Endothelial cell of umbilical vein (primary cell): ENCODE data around the gene SLC8A1. TPM values are rescaled to one million over a fixed set of nuclear protein-coding genes. Genes with fewer than 3 reads are reported as not detected.

Experiments
- BruUV-seq: library from RNA; stranded (reverse); fragments of 400-500 nt; replicated peaks from 2 replicates; lab custom pipeline; 2021; lab: Mats Ljungman, UMichigan
- CTCF ChIA-PET: fragments of 300-600, 350-600 bp; sonication (Branson Sonifier 250); formaldehyde crosslinking; loops from one replicate; lab custom pipeline; 2021; ENCODE audit warnings: antibody characterized with exemption, inconsistent platforms; lab: Charles Lee
- POLR2A ChIA-PET: fragments of 300-600, 350-600 bp; sonication (Branson Sonifier 250); formaldehyde crosslinking; loops from one replicate; lab custom pipeline; 2021; ENCODE audit warnings: antibody characterized with exemption, inconsistent platforms; lab: Charles Lee
- DNase-seq: peaks from one replicate; pipeline ENCODE4 v3.0.0-alpha.2; 2011; ENCODE audit warnings: low read depth, low spot score
- FAIRE-seq: peaks from 2 replicates; lab custom pipeline; 2011; peaks lifted over from hg19 to GRCh38; lab: Jason Lieb, UNC
- H2AFZ ChIP-seq: 2 replicates; pipeline ENCODE4 v1.6.0; 2012; ENCODE audit warnings: low read depth, low read length, control low read depth, inconsistent platforms
- H3K27ac ChIP-seq: 2 replicates; pipeline ENCODE4 v1.5.1; 2011; ENCODE audit warnings: low read depth, mild to moderate bottlenecking, control low read depth, low read length, moderate library complexity; ENCODE audit not compliant: insufficient read depth
- H3K27me3 ChIP-seq, 2 experiments: 2 replicates each; pipeline versions ENCODE4 v1.6.0 to v1.6.1; 2011; ENCODE audit warnings: low read length in 2 of 2, mixed read lengths in 1 of 2; ENCODE audit not compliant: control insufficient read depth in 2 of 2, insufficient read depth in 2 of 2
- H3K36me3 ChIP-seq, 2 experiments: 2 replicates in 1 of 2; 3 replicates in 1 of 2; pipeline ENCODE4 v1.5.1; 2011; ENCODE audit warnings: low read length in 2 of 2, mild to moderate bottlenecking in 1 of 2, moderate library complexity in 1 of 2; ENCODE audit not compliant: control insufficient read depth in 2 of 2, insufficient read depth in 2 of 2; ENCODE audit errors: extremely low read depth in 1 of 2
- H3K4me1 ChIP-seq: 3 replicates; pipeline ENCODE4 v1.5.1; 2011; ENCODE audit warnings: mild to moderate bottlenecking, low read length; ENCODE audit not compliant: control insufficient read depth, insufficient read depth; ENCODE audit errors: extremely low read depth
- H3K4me2 ChIP-seq: 2 replicates; pipeline ENCODE4 v1.6.1; 2011; ENCODE audit warnings: low read length, control low read depth, mixed read lengths; ENCODE audit not compliant: insufficient read depth
- H3K4me3 ChIP-seq, 3 experiments: fragments of 200-600 bp in 1 of 3; sonication (generic), shearing (Covaris generic) in 1 of 3; replicated peaks in 1 of 3; 2 replicates each; pipeline ENCODE4 v1.5.1; 2011 to 2016; ENCODE audit warnings: control low read depth in 3 of 3, low read length in 3 of 3, mild to moderate bottlenecking in 2 of 3, inconsistent platforms in 1 of 3, low read depth in 1 of 3, moderate library complexity in 1 of 3; ENCODE audit not compliant: insufficient read depth in 1 of 3
- H3K79me2 ChIP-seq: 2 replicates; pipeline ENCODE4 v1.6.0; 2012; ENCODE audit warnings: low read length, inconsistent platforms; ENCODE audit not compliant: control insufficient read depth, insufficient read depth
- H3K9ac ChIP-seq: replicated peaks from 2 replicates; pipeline ENCODE3; 2011; ENCODE audit warnings: low read length, control low read depth; ENCODE audit not compliant: insufficient read depth; ENCODE audit errors: extremely low read depth
- H3K9me1 ChIP-seq: replicated peaks from 3 replicates; pipeline ENCODE4 v1.6.0; 2011; ENCODE audit warnings: mild to moderate bottlenecking, low read length; ENCODE audit not compliant: control insufficient read depth, insufficient read depth; ENCODE audit errors: extremely low read depth
- H3K9me3 ChIP-seq: replicated peaks from 2 replicates; pipeline ENCODE4 v1.5.1; 2012; ENCODE audit warnings: low read length, inconsistent platforms; ENCODE audit not compliant: control insufficient read depth, insufficient read depth
- H4K20me1 ChIP-seq: replicated peaks from 2 replicates; pipeline ENCODE3; 2011; ENCODE audit warnings: mild to moderate bottlenecking, low read length; ENCODE audit not compliant: control insufficient read depth, insufficient read depth; ENCODE audit errors: extremely low read depth
- EZH2 ChIP-seq: IDR thresholded peaks from 2 replicates; pipeline ENCODE4 v1.6.1; 2012; ENCODE audit warnings: borderline replicate concordance, low read depth, mild to moderate bottlenecking, moderate library complexity, low read length, inconsistent platforms; ENCODE audit not compliant: severe bottlenecking
- FOS ChIP-seq: IDR thresholded peaks from 2 replicates; pipeline ENCODE4 v1.6.1; 2011; ENCODE audit warnings: mild to moderate bottlenecking, low read length, moderate library complexity, borderline replicate concordance; ENCODE audit not compliant: insufficient read depth
- GATA2 ChIP-seq: IDR thresholded peaks from 2 replicates; pipeline ENCODE4 v1.7.0; 2011; ENCODE audit warnings: low read depth, mild to moderate bottlenecking, moderate library complexity, mixed read lengths, low read length; ENCODE audit not compliant: insufficient read length, insufficient read depth
- JUN ChIP-seq: IDR thresholded peaks from 2 replicates; pipeline ENCODE4 v1.6.1; 2011; ENCODE audit warnings: borderline replicate concordance, low read depth; ENCODE audit not compliant: insufficient read length, insufficient read depth
- MYC ChIP-seq: IDR thresholded peaks from one replicate; pipeline ENCODE4 v1.6.1; 2011; ENCODE audit warnings: mild to moderate bottlenecking, low read depth, low read length
- POLR2A ChIP-seq: IDR thresholded peaks from 2 replicates; pipeline ENCODE4 v1.6.1; 2012; ENCODE audit warnings: low read depth, mild to moderate bottlenecking, control low read depth, low read length
- POLR2AphosphoS5 ChIP-seq: IDR thresholded peaks from 2 replicates; pipeline ENCODE4 v1.6.1; 2012; ENCODE audit warnings: low read depth, mild to moderate bottlenecking, control low read depth, low read length, moderate library complexity; ENCODE audit not compliant: insufficient read depth
- dilution Hi-C: fragments of 300-500 bp; cut with MboI; formaldehyde crosslinking; loops from one replicate; pipeline ENCODE4 v1.15.0; 2019; ENCODE audit warnings: low sequenced_read_pairs; ENCODE audit not compliant: extremely low pct_ligation_motif_present
- intact Hi-C: fragments of 100-400 bp; cut with micrococcal nuclease; formaldehyde crosslinking; loops from one replicate; pipeline ENCODE4 v1.10.0; 2022
- polyA plus RNA-seq, 4 experiments: library from polyadenylated mRNA; depleted of rRNA in 3 of 4; stranded (reverse) in 3 of 4; unstranded in 1 of 4; fragments of >200 nt; gene quantifications; 2 replicates each; pipeline versions ENCODE4 v1.2.1 to v1.2.3, GENCODE V29; 2011 to 2012; ENCODE audit warnings: missing spikeins in 1 of 4
- total RNA-seq: library from RNA; stranded (reverse); gene quantifications from 2 replicates; pipeline ENCODE4 v1.2.3, GENCODE V29; 2021
- TF ChIP-seq, protein P1 (sequence below): IDR thresholded peaks from 2 replicates; pipeline ENCODE4 v1.6.1; 2011; ENCODE audit not compliant: insufficient read depth, insufficient read length
- TF ChIP-seq, protein P2 (sequence below), 2 donors: IDR thresholded peaks; 1 replicate in 1 of 2; 2 replicates in 1 of 2; pipeline ENCODE4 v1.5.1; 2011; ENCODE audit warnings: low read length in 2 of 2, mild to moderate bottlenecking in 2 of 2, moderate library complexity in 2 of 2, control low read depth in 1 of 2, inconsistent platforms in 1 of 2, low read depth in 1 of 2; ENCODE audit not compliant: insufficient read depth in 1 of 2; ENCODE audit errors: extremely low read depth in 1 of 2

Gene SLC8A1
- total and polyA plus RNA-seq, 2 donors (not counting 3 experiments of a cell fraction or from before 2014, with no cell fraction given) = 0.19 to 1.8 TPM

DNA sequence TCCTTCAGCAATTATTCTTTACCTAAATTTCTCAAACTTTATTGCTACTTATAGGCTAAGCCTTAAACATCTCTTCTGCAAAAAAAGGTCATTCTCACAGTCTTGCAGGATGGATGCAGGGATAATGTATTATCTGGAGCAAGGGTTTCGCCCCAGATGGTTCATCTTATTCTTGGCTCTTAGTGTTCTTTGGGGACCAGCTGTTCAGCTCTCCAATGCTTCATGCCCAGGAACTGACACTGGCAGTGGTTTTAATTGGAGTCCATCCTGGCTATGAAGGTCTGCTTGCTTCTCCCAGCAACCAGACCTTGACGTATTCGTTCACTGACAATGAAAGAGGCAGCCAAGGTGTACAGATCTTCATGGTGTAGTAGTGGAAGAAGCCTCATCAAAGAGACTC lies 331.9 kb downstream of the SLC8A1 start:
- POLR2A ChIA-PET = no interaction called here
- H3K4me3 ChIP-seq = no peak overlapping the region
- intact Hi-C loops = no loop called here
- BruUV-seq = no TSS peak
- H3K9ac ChIP-seq = no peak overlapping the region
- CTCF ChIA-PET = no interaction called here
- no peaks in the 10 kb centered on the region for H3K27me3 ChIP-seq
- H3K9me1 ChIP-seq = no peaks in the 10 kb centered on the region
- FAIRE-seq (no peak), DNase-seq (no peak)
- no peaks in the 10 kb centered on the region for H3K4me1 ChIP-seq
- no peaks in the 10 kb centered on the region for H3K36me3 ChIP-seq
- H2AFZ ChIP-seq = no peak overlapping the region
- no peaks in the 10 kb centered on the region for H3K9me3 ChIP-seq
- H3K4me2 ChIP-seq = no peak overlapping the region
- TF ChIP-seq, protein P1, sequence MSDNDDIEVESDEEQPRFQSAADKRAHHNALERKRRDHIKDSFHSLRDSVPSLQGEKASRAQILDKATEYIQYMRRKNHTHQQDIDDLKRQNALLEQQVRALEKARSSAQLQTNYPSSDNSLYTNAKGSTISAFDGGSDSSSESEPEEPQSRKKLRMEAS = no peak
- no peak for TF ChIP-seq MYC
- no peak for TF ChIP-seq POLR2AphosphoS5
- TF ChIP-seq FOS = no peak
- TF ChIP-seq JUN = no peak
- TF ChIP-seq, protein P2, sequence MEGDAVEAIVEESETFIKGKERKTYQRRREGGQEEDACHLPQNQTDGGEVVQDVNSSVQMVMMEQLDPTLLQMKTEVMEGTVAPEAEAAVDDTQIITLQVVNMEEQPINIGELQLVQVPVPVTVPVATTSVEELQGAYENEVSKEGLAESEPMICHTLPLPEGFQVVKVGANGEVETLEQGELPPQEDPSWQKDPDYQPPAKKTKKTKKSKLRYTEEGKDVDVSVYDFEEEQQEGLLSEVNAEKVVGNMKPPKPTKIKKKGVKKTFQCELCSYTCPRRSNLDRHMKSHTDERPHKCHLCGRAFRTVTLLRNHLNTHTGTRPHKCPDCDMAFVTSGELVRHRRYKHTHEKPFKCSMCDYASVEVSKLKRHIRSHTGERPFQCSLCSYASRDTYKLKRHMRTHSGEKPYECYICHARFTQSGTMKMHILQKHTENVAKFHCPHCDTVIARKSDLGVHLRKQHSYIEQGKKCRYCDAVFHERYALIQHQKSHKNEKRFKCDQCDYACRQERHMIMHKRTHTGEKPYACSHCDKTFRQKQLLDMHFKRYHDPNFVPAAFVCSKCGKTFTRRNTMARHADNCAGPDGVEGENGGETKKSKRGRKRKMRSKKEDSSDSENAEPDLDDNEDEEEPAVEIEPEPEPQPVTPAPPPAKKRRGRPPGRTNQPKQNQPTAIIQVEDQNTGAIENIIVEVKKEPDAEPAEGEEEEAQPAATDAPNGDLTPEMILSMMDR (IDR thresholded peaks at IDR 0.05; ENCODE audit: extremely low read depth in 1 of 2, insufficient read depth in 1 of 2, low read depth in 1 of 2, low read length in 2 of 2) = no peak
- no peak for TF ChIP-seq GATA2
- no peak for TF ChIP-seq EZH2
- no peak for TF ChIP-seq POLR2A
- no peak overlapping the region for H3K27ac ChIP-seq
- H3K79me2 ChIP-seq = no peaks in the 10 kb centered on the region
- dilution Hi-C loops = no loop called here
- H4K20me1 ChIP-seq = no peaks in the 10 kb centered on the region
